HepG2 (cell line): ENCODE results near the gene ELAC1. TPM values are rescaled to one million over a fixed set of nuclear protein-coding genes. Genes with fewer than 3 reads are reported as not detected.

ENCODE experiments used
- AHR ChIP-seq: IDR thresholded peaks from 2 replicates; pipeline ENCODE4 v1.6.1; 2018; ENCODE audit warnings: missing genetic modification reagents, missing compliant biosample characterization
- ARID5B ChIP-seq: IDR thresholded peaks from 2 replicates; pipeline ENCODE4 v1.4.0; 2020; ENCODE audit warnings: mild to moderate bottlenecking, missing genetic modification reagents
- CEBPB ChIP-seq: IDR thresholded peaks from 2 replicates; pipeline ENCODE4 v1.6.1; 2011; ENCODE audit warnings: low read depth, low read length, improper control_type of control experiment, borderline replicate concordance
- CHCHD3 ChIP-seq: sonication (generic); formaldehyde crosslinking; IDR thresholded peaks from 2 replicates; pipeline ENCODE4 v1.8.0; 2022; ENCODE audit warnings: mild to moderate bottlenecking, missing genetic modification reagents, moderate library complexity
- ELF3 ChIP-seq: IDR thresholded peaks from 2 replicates; pipeline ENCODE4 v1.6.1; 2016; ENCODE audit warnings: missing genetic modification reagents, missing compliant biosample characterization
- HMG20A ChIP-seq: IDR thresholded peaks from 2 replicates; pipeline ENCODE4 v1.6.1; 2016; ENCODE audit warnings: borderline replicate concordance
- HNRNPL ChIP-seq: fragments of 200-400 bp; formaldehyde crosslinking; IDR thresholded peaks from 2 replicates; pipeline ENCODE4 v1.6.1; 2017; ENCODE audit warnings: mild to moderate bottlenecking, low read depth, low read length
- MATR3 ChIP-seq: sonication (generic); formaldehyde crosslinking; IDR thresholded peaks from 2 replicates; pipeline ENCODE4 v1.4.0; 2020; ENCODE audit warnings: missing genetic modification reagents
- MIXL1 ChIP-seq: IDR thresholded peaks from 2 replicates; pipeline ENCODE4 v1.6.1; 2016
- PPARG ChIP-seq: conservative IDR thresholded peaks from 2 replicates; pipeline ENCODE4 v1.6.1; 2016; ENCODE audit warnings: missing biosample characterization, missing genetic modification reagents
- RXRB ChIP-seq: IDR thresholded peaks from 2 replicates; pipeline ENCODE4 v1.6.1; 2016; ENCODE audit warnings: borderline replicate concordance, missing genetic modification reagents, missing compliant biosample characterization
- STAT6 ChIP-seq: sonication (generic); formaldehyde crosslinking; IDR thresholded peaks from 2 replicates; pipeline ENCODE4 v1.4.0; 2020; ENCODE audit warnings: missing genetic modification reagents, mild to moderate bottlenecking, borderline replicate concordance
- TBX2 ChIP-seq: sonication (generic); formaldehyde crosslinking; IDR thresholded peaks from 2 replicates; pipeline ENCODE4 v1.5.0; 2020; ENCODE audit warnings: missing genetic modification reagents, mild to moderate bottlenecking, borderline replicate concordance
- THAP11 ChIP-seq: IDR thresholded peaks from 2 replicates; pipeline ENCODE4 v1.6.1; 2016; ENCODE audit warnings: missing biosample characterization, missing genetic modification reagents
- XBP1 ChIP-seq: sonication (generic); formaldehyde crosslinking; IDR thresholded peaks from 2 replicates; pipeline ENCODE4 v1.5.0; 2020; ENCODE audit warnings: missing genetic modification reagents
- ZC3H13 ChIP-seq: sonication (generic); formaldehyde crosslinking; IDR thresholded peaks from 2 replicates; pipeline ENCODE4 v1.8.1; 2023; ENCODE audit warnings: mild to moderate bottlenecking, missing genetic modification reagents, moderate library complexity
- ZFP37 ChIP-seq: sonication (generic); formaldehyde crosslinking; IDR thresholded peaks from 2 replicates; pipeline ENCODE4 v1.4.0; 2020; ENCODE audit warnings: missing genetic modification reagents, borderline replicate concordance
- ZNF260 ChIP-seq: sonication (generic); formaldehyde crosslinking; IDR thresholded peaks from 2 replicates; pipeline ENCODE4 v1.4.0; 2020; ENCODE audit warnings: missing genetic modification reagents, low read depth, mild to moderate bottlenecking, borderline replicate concordance
- ZNF547 ChIP-seq: sonication (generic); formaldehyde crosslinking; IDR thresholded peaks from 2 replicates; pipeline ENCODE4 v1.5.1; 2020; ENCODE audit warnings: mild to moderate bottlenecking, missing genetic modification reagents
- ZSCAN29 ChIP-seq: sonication (generic); formaldehyde crosslinking; conservative IDR thresholded peaks from 2 replicates; pipeline ENCODE4 v1.4.0; 2020; ENCODE audit warnings: mild to moderate bottlenecking, missing genetic modification reagents
- polyA plus RNA-seq, 8 experiments: library from polyadenylated mRNA; depleted of rRNA in 3 of 8; stranded (reverse) in 7 of 8; unstranded in 1 of 8; fragments of >200 nt; fragmentation: Illumina TruSeq in 4 of 8; extraction: Trizol in 4 of 8; gene quantifications; 2 replicates each; pipeline versions ENCODE4 v1.2.1 to v1.2.3, GENCODE V29; 2011 to 2016; ENCODE audit warnings: low read depth in 4 of 8, missing spikeins in 1 of 8, mixed read lengths in 1 of 8; ENCODE audit not compliant: insufficient read depth in 1 of 8
- total RNA-seq, 5 experiments: library from RNA; depleted of rRNA; stranded (reverse); fragments of >200 nt; fragmentation: Illumina TruSeq; extraction: Trizol; gene quantifications; 2 replicates each; pipeline ENCODE4 v1.2.3, GENCODE V29; 2016; ENCODE audit warnings: low read depth in 1 of 5
- TF ChIP-seq, protein P1 (sequence below): IDR thresholded peaks from 2 replicates; pipeline ENCODE4 v1.6.1; 2016; ENCODE audit warnings: low read depth, control low read depth
- TF ChIP-seq, protein P2 (sequence below): sonication (generic); formaldehyde crosslinking; IDR thresholded peaks from 2 replicates; pipeline ENCODE4 v1.4.0; 2020; ENCODE audit warnings: missing genetic modification reagents

Gene ELAC1
- total and polyA plus RNA-seq, 2 of the 13 experiments (the other 11 are each of a cell fraction or from before 2014, with no cell fraction given): 1.9 to 3.6 TPM

GRCh38 chr18:51028201-51028805, 60.5 kb downstream of the ELAC1 start (continued):
- TF ChIP-seq THAP11 (CRISPR knock-in tag) (peak; percentile 22; the same call in 1 of the 2 replicates), TBX2 (peak; percentile 20; the same call in 1 of the 2 replicates), HNRNPL (no peak), ZC3H13 (CRISPR knock-in tag) (0 out of 2 replicates have a peak, but pooled peaks have one; percentile 18), XBP1 (no peak), STAT6 (CRISPR knock-in tag) (no peak), ZNF260 (CRISPR knock-in tag) (no peak), MIXL1 (CRISPR knock-in tag) (peak; percentile 52; the same call in 1 of the 2 replicates), PPARG (CRISPR knock-in tag) (peak; percentile 100), ZNF547 (CRISPR knock-in tag) (no peak), ZSCAN29 (no peak), MATR3 (CRISPR knock-in tag) (no peak), CHCHD3 (CRISPR knock-in tag) (no peak), ZFP37 (0 out of 2 replicates have a peak, but pooled peaks have one; percentile 59), ARID5B (CRISPR knock-in tag) (peak; percentile 42; the same call in 1 of the 2 replicates), ELF3 (CRISPR knock-in tag) (no peak), RXRB (CRISPR knock-in tag) (peak; percentile 99), CEBPB (no peak), HMG20A (CRISPR knock-in tag) (no peak), AHR (CRISPR knock-in tag) (no peak)
- TF ChIP-seq, protein P1, sequence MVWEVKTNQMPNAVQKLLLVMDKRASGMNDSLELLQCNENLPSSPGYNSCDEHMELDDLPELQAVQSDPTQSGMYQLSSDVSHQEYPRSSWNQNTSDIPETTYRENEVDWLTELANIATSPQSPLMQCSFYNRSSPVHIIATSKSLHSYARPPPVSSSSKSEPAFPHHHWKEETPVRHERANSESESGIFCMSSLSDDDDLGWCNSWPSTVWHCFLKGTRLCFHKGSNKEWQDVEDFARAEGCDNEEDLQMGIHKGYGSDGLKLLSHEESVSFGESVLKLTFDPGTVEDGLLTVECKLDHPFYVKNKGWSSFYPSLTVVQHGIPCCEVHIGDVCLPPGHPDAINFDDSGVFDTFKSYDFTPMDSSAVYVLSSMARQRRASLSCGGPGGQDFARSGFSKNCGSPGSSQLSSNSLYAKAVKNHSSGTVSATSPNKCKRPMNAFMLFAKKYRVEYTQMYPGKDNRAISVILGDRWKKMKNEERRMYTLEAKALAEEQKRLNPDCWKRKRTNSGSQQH (CRISPR knock-in tag): no peak
- TF ChIP-seq, protein P2, sequence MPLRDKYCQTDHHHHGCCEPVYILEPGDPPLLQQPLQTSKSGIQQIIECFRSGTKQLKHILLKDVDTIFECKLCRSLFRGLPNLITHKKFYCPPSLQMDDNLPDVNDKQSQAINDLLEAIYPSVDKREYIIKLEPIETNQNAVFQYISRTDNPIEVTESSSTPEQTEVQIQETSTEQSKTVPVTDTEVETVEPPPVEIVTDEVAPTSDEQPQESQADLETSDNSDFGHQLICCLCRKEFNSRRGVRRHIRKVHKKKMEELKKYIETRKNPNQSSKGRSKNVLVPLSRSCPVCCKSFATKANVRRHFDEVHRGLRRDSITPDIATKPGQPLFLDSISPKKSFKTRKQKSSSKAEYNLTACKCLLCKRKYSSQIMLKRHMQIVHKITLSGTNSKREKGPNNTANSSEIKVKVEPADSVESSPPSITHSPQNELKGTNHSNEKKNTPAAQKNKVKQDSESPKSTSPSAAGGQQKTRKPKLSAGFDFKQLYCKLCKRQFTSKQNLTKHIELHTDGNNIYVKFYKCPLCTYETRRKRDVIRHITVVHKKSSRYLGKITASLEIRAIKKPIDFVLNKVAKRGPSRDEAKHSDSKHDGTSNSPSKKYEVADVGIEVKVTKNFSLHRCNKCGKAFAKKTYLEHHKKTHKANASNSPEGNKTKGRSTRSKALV: no peak
